Mononuclear cell (primary cell): Measurements from ENCODE around the gene CENPS. TPM values are rescaled to one million over a fixed set of nuclear protein-coding genes. Genes with fewer than 3 reads are reported as not detected.
"Not testable (repeated sequence)": the region's sequence is repeated elsewhere in the genome, so short reads cannot be mapped to it uniquely, and the experiment has no call there.

Experiments used
- H3K27me3 ChIP-seq: 2 replicates; pipeline ENCODE4 v1.6.0; 2011; ENCODE audit warnings: low read length, control low read depth; ENCODE audit not compliant: insufficient read depth
- H3K4me1 ChIP-seq: 2 replicates; pipeline ENCODE4 v1.5.1; 2011; ENCODE audit warnings: mild to moderate bottlenecking, low read length, control low read depth; ENCODE audit not compliant: insufficient read depth
- H3K4me3 ChIP-seq: 2 replicates; pipeline ENCODE4 v1.5.1; 2011; ENCODE audit warnings: mild to moderate bottlenecking, low read length, moderate library complexity
- H3K9me3 ChIP-seq: 2 replicates; pipeline ENCODE4 v1.5.1; 2011; ENCODE audit warnings: low read depth, mild to moderate bottlenecking, control low read depth, low read length
- total RNA-seq: library from RNA; depleted of rRNA; stranded (reverse); fragments of >200 nt; gene quantifications from one replicate; pipeline ENCODE4 v1.2.3, GENCODE V29; 2012

The CENPS gene
- total RNA-seq, 1 donor: 1.8 TPM

DNA sequence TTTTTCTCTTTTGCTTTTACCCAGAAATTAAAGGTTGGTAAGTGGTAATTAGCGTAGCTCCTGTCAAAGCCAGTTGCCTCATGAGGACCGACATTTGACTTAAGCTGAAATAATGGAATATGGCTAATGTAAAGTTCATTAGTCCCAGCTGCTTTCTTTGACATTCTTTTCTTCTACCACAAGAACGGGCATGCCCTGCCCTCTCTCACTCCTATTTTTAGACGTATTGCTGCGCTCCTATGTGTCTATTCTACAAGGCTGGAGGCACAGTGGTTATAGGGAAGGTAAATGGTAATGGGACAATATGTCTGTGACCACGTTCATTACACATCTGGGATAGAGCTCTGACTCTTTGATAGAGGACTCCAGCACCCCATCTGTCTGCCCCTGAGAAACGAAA, 26.4 kb downstream of the CENPS start:
- no peaks in the 10 kb centered on the region for H3K27me3 ChIP-seq

DNA sequence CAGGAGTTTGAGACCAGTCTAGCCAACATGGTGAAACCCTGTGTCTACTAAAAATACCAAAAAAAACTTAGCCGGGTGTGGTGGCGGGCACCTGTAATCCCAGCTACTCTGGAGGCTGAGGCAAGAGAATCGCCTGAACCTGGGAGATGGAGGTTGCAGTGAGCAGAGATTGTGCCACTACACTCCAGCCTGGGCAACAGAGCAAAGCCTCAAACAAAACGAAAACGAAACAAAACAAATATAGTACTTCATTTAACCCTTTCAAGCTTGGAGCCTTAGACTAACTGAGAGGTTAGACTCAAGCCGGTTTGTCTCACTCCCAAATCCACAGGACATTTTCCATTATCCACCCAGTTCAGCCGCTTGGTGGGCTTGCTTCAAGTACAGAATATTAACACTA, 27.2 kb downstream of the CENPS start:
- H3K9me3 ChIP-seq: not testable (repeated sequence)

More for the DNA sequence above, 26.4 kb downstream of the CENPS start:
- no peaks in the 10 kb centered on the region for H3K9me3 ChIP-seq
- H3K4me3 ChIP-seq: no peak overlapping the region
- H3K4me1 ChIP-seq: no peaks in the 10 kb centered on the region

DNA sequence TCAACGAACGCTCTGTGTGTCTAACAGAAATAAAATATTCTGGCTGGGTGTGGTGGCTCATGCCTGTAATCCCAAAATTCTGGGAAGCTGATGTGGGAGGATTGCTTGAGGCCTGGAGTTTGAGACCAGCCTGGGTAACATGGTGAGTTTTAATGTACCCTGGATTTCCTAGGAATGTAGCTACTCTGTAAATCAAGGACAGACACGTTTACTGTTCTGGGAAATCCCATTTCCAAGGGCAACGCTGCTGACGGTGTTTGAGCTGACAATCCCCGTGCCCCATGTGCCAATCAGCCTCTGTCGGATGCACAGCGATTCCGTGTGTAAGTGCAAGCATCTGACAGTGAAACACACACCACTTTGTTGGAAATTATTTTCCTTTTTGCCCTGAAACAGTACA, 27.6 kb downstream of the CENPS start:
- Histone ChIP-seq H3K4me3 (no peak overlapping the region), H3K9me3 (no peaks in the 10 kb centered on the region), H3K27me3 (no peaks in the 10 kb centered on the region), H3K4me1 (no peaks in the 10 kb centered on the region)

More for the DNA sequence above, 27.2 kb downstream of the CENPS start:
- H3K4me3 ChIP-seq, H3K4me1 ChIP-seq, H3K27me3 ChIP-seq: not testable (repeated sequence)

DNA sequence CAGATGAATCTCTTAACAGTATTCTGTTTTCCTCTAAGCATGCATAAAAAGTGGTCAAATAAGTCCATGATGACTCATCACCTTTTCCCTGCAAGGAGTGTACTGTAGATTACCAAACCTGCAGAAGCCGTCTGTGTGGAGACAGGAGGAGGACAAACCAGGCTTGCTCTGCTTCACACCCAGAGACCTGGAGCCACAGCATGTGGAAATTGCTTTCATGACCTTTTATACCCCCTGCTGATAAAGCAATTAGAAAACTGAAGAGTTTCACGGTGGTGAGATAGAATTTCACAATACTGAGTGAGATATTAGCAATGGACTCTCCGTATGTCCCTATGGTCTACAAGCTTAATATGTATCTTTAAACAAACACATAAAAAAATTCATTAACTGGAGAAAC, 29.0 kb downstream of the CENPS start:
- no peak overlapping the region for H3K4me3 ChIP-seq
- no peaks in the 10 kb centered on the region for H3K27me3 ChIP-seq
- H3K9me3 ChIP-seq: no peaks in the 10 kb centered on the region
- H3K4me1 ChIP-seq: no peaks in the 10 kb centered on the region

DNA sequence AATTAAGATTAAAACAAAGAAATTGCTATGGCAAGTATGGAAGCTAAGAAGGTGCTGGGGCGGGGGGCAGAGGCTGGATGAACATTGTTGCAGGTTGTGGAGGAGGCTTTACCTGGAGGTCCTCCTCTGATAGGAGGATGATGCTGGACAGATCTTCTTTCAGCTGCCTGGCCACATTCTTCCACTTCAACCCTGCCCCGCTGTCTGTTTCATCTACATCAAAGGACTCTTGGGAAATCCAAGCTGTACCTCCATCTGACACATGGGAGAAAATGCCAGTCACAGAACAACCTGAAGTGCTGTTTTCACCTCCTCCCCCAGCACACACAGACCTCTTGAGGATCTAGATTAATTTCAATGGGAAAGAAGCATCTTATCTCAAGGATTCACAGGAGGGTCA, 36.8 kb downstream of the CENPS start:
- Histone ChIP-seq H3K4me3 (no peak overlapping the region), H3K4me1 (peaks cover 11% of the 10 kb centered on the region), H3K27me3 (no peaks in the 10 kb centered on the region), H3K9me3 (no peaks in the 10 kb centered on the region)

DNA sequence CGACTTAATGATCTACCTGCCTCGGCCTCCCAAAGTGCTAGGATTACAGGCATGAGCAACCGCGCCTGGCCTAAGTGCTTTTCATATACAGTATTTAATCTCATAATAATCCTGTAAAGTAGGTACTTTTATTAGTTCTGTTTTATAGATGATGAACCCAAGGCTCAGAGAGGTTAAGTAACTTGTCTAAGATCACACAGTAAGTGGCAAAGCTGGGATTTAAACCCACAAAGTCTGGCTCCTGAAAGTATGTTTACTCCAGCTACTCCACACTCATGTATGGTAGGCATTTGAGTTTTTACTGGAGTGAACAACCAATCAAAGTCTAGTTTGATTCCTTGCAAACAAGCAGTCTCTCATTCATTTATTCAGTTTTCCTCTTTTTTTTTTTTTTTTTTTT, 39.8 kb downstream of the CENPS start:
- Histone ChIP-seq H3K27me3 (no peaks in the 10 kb centered on the region), H3K9me3 (no peaks in the 10 kb centered on the region), H3K4me1 (peaks cover 28% of the 10 kb centered on the region), H3K4me3 (no peak overlapping the region)

DNA sequence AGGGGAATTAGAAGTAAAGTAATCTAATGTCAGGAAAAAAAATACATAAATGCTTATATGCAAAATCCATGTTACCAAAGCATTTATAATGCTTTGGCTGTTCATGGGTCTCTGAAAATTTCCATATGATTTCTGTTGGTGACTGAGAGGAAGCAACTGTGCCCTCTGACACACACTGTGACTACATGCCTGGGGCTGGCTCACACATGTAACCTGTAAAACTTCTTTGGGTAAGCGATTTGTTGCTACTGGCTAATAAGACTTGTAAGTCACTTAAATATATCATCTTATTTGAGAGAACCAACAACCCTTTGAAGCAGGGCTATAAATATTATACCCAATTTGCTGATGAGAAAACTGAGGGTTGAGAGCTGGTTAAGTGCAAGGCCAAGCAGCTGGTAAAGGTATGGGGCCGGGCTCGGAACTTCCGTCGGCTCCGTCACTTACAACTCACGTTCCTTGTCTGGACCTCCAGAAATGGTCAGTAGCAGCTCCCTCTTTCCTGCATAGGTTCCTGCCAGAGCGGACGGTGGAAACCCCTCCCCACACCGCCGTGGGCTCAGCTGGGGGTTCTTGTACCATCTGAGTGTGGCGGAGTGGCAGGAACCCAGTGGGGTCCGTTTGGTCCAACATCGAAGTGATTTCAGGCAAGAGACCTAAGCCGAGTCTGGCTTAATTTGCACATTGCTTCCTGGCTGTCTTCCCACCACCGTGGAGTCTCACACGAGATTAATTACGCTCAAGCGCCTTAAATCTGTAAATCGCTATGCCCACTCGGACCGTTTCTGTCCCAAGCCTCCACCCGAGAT, 41.4 kb downstream of the CENPS start:
- Histone ChIP-seq H3K4me1 (peaks cover 43% of the 10 kb centered on the region), H3K27me3 (no peaks in the 10 kb centered on the region), H3K4me3 (peak overlapping the region; percentile 66), H3K9me3 (no peaks in the 10 kb centered on the region)

DNA sequence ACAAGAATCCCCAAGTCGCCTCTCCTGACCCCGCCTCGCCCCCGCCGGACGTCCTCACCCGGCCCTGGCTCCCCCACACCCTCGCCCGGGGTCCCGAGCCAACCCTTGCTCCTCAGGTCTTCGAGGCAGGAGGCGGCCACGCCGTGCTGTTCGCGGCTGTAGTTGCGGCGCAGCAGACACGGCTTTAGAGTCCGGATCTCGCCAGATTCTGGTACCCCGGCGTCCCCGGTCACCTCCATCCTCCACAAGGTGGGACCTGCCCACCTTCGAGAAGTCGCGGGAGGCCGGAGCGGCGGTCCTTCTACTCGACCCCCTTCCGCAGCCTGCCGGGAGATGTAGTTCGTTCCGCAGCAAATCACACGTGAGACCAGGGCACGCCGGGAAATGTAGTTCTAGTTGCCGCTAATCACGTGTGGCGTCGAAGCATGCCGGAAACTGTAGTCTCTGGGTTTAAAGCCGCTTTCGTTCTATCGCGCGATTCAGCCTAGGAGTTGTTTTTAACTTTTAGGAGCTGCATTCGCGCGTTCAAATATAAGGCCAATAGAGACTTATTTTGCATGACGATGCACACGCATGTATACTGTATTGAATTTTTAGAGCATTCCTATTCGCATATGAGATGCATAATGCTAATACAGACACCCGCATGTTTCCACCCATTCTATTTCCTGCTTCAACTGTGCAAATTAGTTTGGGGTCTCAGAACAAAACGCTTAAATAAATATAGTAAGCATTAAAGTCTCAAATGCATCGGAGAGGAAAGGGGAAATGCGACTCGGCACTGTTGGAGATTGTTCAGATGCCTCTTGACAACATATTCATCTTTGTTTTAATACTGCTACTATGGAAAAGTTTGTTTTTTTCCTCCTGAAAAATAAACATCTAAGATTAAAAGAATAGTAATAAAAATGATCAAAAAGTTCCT, 42.2 kb downstream of the CENPS start, which contains the start of gene DFFA:
Gene DFFA (minus strand): TSS at position 310 of the 925 bp plus-strand sequence. CDS start 71 bp downstream, at position 239.
- peak within 1 kb of the TSS; percentile 66 for H3K4me3 ChIP-seq
- no peaks in the 10 kb centered on the region for H3K9me3 ChIP-seq
- peaks cover 46% of the 10 kb centered on the region for H3K4me1 ChIP-seq
- H3K27me3 ChIP-seq: no peaks in the 10 kb centered on the region

DNA sequence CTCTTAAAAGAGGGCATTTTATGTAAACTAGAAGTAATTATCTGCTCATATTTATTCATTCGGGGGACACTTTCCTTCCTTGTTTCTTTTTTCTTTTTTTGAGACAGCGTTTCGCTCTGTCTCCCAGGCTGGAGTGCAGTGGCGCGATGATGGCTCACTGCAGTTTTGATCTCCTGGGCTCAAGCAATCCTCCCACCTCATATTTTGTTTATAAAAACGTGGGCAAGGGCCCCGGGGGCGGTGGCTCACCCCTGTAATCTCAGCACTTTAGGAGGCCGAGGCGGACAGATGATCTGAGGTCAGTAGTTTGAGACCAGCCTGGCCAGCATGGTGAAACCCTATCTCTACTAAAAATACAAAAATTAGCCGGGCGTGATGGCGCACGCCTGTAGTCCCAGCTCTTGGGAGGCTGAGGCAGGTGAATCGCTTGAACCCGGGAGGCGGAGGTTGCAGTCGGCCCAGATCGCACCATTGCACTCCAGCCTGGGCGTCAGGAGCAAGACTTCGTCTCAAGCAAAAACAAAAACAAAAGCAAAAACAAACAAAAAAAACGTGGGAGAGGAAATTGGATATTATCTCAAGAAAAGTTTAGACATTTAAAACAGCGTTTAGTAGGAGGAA, 43.0 kb downstream of the CENPS start:
- Histone ChIP-seq H3K4me3 (no peak overlapping the region), H3K27me3 (no peaks in the 10 kb centered on the region), H3K9me3 (no peaks in the 10 kb centered on the region), H3K4me1 (peaks cover 46% of the 10 kb centered on the region)

DNA sequence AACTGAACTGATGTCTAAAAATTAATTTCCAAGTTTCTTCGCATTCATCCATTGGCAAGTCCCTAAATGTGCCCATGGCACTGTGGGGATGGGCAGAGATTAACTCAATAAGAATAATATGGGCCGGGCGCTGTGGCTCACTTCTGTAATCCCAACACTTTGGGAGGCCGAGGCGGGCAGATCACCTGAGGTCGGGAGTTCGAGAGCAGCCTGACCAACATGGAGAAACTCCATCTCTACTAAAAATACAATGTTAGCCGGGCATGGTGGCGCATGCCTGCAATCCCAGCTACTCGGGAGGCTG, 44.0 kb downstream of the CENPS start:
- not testable (repeated sequence) for H3K27me3 ChIP-seq, H3K9me3 ChIP-seq
- Histone ChIP-seq H3K4me3 (peak overlapping the region; percentile 65), H3K4me1 (peaks cover 46% of the 10 kb centered on the region)

DNA sequence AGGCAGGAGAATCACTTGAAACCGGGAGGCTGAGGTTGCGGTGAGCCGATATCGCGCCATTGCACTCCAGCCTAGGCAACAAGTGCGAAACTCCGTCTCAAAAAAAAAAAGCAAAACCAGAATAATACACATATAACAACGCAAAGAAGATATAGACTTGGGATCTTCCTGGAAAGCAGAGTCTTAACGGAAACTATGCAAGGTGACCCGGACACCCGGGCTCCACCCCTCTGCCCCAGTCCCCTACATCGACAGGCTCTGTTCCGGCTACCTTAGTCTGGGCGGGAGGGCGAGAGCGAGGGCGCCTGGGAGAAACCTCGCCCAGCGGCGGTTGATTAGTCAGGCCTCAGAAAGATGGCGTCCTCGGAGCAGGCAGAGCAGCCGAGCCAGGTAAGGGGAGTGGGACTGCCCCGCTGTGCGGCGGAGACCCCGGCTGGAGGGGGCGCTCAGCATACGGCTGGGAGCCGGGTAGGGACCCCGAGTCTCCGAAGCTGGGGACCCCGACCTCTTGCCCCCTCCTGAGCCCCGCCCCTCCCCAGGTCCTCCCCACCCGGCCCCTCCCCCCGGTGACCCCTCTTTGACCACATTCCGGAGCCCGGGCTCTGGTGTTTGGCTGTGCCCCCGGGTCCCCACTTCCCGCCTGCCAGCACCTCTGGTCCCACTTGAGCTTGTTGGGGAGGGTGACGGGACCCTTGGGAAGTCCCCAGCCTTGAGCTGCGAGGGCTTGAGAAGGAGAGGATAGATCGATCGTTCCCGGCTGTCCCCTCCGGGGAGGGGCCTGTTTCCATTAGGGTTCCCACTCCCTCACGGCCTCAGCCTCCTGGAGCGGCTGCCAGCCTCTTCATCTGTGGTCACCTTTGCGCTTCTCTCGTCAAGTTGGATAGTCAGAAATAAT, 44.6 kb downstream of the CENPS start, which contains the start of gene PEX14:
Gene PEX14 (plus strand): TSS at position 338 of the 895 bp plus-strand sequence. CDS start 17 bp downstream, at position 355.
- no peaks in the 10 kb centered on the region for H3K9me3 ChIP-seq
- peaks cover 46% of the 10 kb centered on the region for H3K4me1 ChIP-seq
- peak within 1 kb of the TSS; percentile 65 for H3K4me3 ChIP-seq
- no peaks in the 10 kb centered on the region for H3K27me3 ChIP-seq

DNA sequence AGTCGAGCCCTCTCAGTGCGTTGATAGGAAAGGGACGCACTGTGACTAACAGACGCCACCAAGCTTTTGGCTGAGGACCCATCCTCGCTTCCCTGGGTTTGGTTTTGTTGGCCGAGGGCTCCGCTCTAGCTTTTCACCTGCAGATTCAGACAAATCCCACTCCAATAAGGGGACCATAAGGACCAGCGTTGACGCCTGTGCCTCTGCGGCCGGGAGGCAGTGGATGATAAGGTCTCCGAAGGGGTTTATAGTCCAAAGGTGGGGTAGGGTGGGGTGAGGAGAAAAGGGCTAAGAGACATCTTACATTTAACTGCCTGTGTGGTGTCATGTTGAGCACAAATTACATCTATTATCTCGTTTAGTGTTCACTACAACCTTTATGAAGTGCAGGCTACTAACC, 45.3 kb downstream of the CENPS start:
- H3K4me1 ChIP-seq: peaks cover 46% of the 10 kb centered on the region
- H3K27me3 ChIP-seq: no peaks in the 10 kb centered on the region
- H3K4me3 ChIP-seq: peak overlapping the region; percentile 65
- no peaks in the 10 kb centered on the region for H3K9me3 ChIP-seq

DNA sequence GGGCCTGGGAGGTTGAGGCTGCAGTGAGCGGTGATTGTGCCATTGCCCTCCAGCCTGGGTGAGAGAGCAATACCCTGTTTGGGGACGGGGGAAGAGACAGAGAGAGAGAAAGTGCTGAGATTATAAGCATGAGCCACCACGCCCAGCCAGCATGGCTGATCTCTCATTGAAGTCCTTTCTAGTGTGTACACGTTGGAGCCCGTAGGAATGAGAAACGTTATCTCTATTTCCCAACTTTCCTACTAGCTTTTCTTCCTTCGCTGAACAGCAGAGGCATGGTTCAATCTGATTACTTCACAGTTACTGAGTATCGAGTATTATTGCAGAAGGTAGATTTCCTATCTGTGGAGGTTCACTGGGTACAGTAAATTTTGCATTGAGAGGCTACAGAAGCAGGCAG, 49.1 kb downstream of the CENPS start:
- H3K4me1 ChIP-seq: peaks cover 39% of the 10 kb centered on the region
- H3K4me3 ChIP-seq: no peak overlapping the region
- H3K27me3 ChIP-seq: no peaks in the 10 kb centered on the region
- H3K9me3 ChIP-seq: no peaks in the 10 kb centered on the region

DNA sequence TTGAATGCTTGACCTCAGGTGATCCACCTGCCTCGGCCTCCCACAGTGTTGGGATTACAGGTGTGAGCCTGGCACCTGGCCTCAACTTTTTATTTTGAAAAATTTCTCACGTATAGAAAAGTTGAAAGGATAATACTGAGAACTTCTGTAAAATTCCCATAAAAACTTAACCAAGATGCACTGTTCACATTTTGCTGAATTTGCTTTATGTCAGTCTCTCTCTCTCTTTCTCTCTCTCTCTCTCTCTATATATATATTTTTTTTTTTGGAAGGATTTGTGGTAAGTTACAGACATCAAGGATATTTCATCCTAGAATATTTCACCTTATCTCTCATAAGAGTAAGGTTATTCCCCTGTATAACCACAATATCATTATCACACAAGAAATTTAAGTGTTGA, 50.4 kb downstream of the CENPS start:
- H3K4me1 ChIP-seq: peaks cover 40% of the 10 kb centered on the region
- H3K9me3 ChIP-seq: no peaks in the 10 kb centered on the region
- H3K27me3 ChIP-seq: no peaks in the 10 kb centered on the region
- no peak overlapping the region for H3K4me3 ChIP-seq
